CD4-positive, alpha-beta memory T cell (primary cell): Measurements from ENCODE around the gene DGCR8. TPM values are rescaled to one million over a fixed set of nuclear protein-coding genes. Genes with fewer than 3 reads are reported as not detected.
A peak's percentile ranks its signal among the peaks of the same experiment; 100 is the strongest.

Experiments used
- CTCF ChIA-PET: fragments of 350-600 bp; sonication (Branson Sonifier 250); formaldehyde crosslinking; loops from one replicate; lab custom pipeline; 2021; ENCODE audit warnings: inconsistent platforms; ENCODE audit not compliant: partially characterized antibody; lab: Charles Lee
- POLR2A ChIA-PET: fragments of 350-600 bp; sonication (Branson Sonifier 250); formaldehyde crosslinking; loops from one replicate; lab custom pipeline; 2021; ENCODE audit not compliant: partially characterized antibody; lab: Charles Lee
- DNase-seq, 5 donors: peaks; one replicate each; pipeline versions ENCODE4 v3.0.0 to v3.0.0-alpha.2; 2020 to 2022; ENCODE audit warnings: mixed read lengths in 1 of 5
- H3K27ac ChIP-seq: one replicate; pipeline ENCODE4 v1.7.0; 2013; ENCODE audit warnings: low read depth, low read length
- H3K27me3 ChIP-seq: 2 replicates; pipeline ENCODE4 v1.7.0; 2013; ENCODE audit warnings: mild to moderate bottlenecking, low read length, moderate library complexity; ENCODE audit not compliant: insufficient read depth
- H3K36me3 ChIP-seq: 2 replicates; pipeline ENCODE4 v1.7.0; 2013; ENCODE audit warnings: mild to moderate bottlenecking, low read length, moderate library complexity; ENCODE audit not compliant: insufficient read depth
- H3K4me1 ChIP-seq: 2 replicates; pipeline ENCODE4 v1.7.0; 2013; ENCODE audit warnings: mild to moderate bottlenecking, low read length, moderate library complexity; ENCODE audit not compliant: insufficient read depth
- H3K4me3 ChIP-seq, 2 donors: one replicate each; pipeline ENCODE4 v1.7.0; 2013; ENCODE audit warnings: low read length in 2 of 2, mild to moderate bottlenecking in 1 of 2
- H3K9me3 ChIP-seq, 2 donors: one replicate each; pipeline ENCODE4 v1.7.0; 2013; ENCODE audit warnings: low read length in 2 of 2, control low read depth in 1 of 2; ENCODE audit not compliant: control insufficient read depth in 1 of 2
- H3K27ac Mint-ChIP-seq, 7 donors: one replicate each; pipeline ENCODE4 v1.8.0; 2020 to 2021; ENCODE audit warnings: mixed read lengths in 7 of 7, mild to moderate bottlenecking in 6 of 7, inconsistent platforms in 3 of 7, moderate library complexity in 3 of 7
- H3K27me3 Mint-ChIP-seq, 2 donors: one replicate each; pipeline ENCODE4 v1.8.0; 2020 to 2021; ENCODE audit warnings: mixed read lengths in 2 of 2
- H3K36me3 Mint-ChIP-seq, 2 donors: one replicate each; pipeline ENCODE4 v1.8.0; 2020 to 2021; ENCODE audit warnings: mixed read lengths in 2 of 2, inconsistent platforms in 1 of 2, mild to moderate bottlenecking in 1 of 2
- H3K4me1 Mint-ChIP-seq, 4 donors: one replicate each; pipeline ENCODE4 v1.8.0; 2020 to 2021; ENCODE audit warnings: mixed read lengths in 4 of 4, mild to moderate bottlenecking in 1 of 4
- H3K4me3 Mint-ChIP-seq, 8 donors: one replicate each; pipeline ENCODE4 v1.8.0; 2020 to 2021; ENCODE audit warnings: mixed read lengths in 8 of 8, mild to moderate bottlenecking in 7 of 8, moderate library complexity in 6 of 8, inconsistent platforms in 3 of 8
- H3K9me3 Mint-ChIP-seq, 8 donors: one replicate each; pipeline ENCODE4 v1.8.0; 2020 to 2021; ENCODE audit warnings: mixed read lengths in 8 of 8, mild to moderate bottlenecking in 5 of 8, inconsistent platforms in 3 of 8, moderate library complexity in 1 of 8
- intact Hi-C: fragments of 100-400 bp; cut with micrococcal nuclease; formaldehyde crosslinking; loops from one replicate; pipeline ENCODE4 v1.15.1; 2023
- polyA plus RNA-seq, 2 donors: library from polyadenylated mRNA; unstranded; fragments of 300-500 nt; fragmentation: Illumina TruSeq; gene quantifications; one replicate each; pipeline ENCODE4 v1.2.3, GENCODE V29; 2021
- total RNA-seq, 2 experiments: library from RNA; stranded (reverse); gene quantifications; one replicate each; pipeline ENCODE4 v1.2.3, GENCODE V29; 2021

The DGCR8 gene
- total RNA-seq (10 to 100 TPM; 47.6 to 48.2 TPM), polyA plus RNA-seq (1 to 10 TPM; 2.2 to 5.1 TPM)

DNA sequence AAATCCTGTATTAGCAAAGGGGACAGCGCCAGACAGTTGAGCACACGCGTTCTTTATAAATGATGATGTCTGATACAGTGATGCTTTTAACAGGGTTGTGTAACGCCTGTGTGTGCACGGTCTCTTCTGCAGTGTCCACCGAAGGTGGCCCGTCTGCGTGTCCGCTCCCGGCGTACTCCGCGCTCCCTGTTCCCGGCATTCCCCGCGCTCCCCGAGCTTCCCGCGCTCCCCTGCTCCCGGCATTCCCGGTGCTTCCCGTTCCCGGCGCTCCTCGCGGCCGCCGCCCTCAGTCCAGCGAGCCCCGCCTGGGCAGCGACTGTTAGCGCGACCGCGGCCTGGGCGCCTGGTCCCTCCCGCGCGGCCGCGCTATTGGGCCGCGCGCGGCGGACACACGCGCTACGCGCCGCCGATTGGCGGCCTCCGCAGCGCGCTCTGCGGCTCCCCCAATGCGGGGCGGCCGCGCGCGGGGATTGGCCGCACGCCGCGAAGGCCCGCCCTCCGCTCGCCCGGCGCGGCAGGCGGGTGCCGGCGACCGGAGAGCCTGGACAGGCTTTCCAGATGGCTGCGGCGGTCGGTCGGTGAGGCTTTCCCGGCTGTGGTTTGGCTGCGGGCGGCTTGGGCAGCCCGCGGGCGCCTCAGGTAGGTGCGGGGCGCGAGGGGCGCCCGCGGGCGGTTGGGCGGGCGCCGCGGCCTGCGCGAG is at the start of gene DGCR8:
Gene DGCR8 (plus strand): TSS at position 497 of the 700 bp plus-strand sequence. CDS start 5,723 bp downstream, outside the sequence.
- Mint-ChIP-seq H3K27ac (peak within 1 kb of the TSS; percentile 85 to 97 (median 91)), H3K36me3 (peaks cover 0 to 11% of the 10 kb centered on the region in 2 donors), H3K4me1 (peaks cover 27 to 47% (median 39%) of the 10 kb centered on the region in 4 donors), H3K27me3 (no peaks in the 10 kb centered on the region), H3K9me3 (no peaks in the 10 kb centered on the region), H3K4me3 (peak within 1 kb of the TSS; percentile 87 to 99 (median 94))
- POLR2A ChIA-PET: interaction anchor here (0.6 to 2.5 kb wide), 3 partner anchors 21 to 68 kb away, joined by 3 to 14 read pairs (median 4); partner anchors contain the start of gene TRMT2A
- Histone ChIP-seq H3K36me3 (no peaks in the 10 kb centered on the region), H3K27ac (peak within 1 kb of the TSS; percentile 80), H3K4me3 (peak within 1 kb of the TSS; percentile 80 to 86), H3K27me3 (no peaks in the 10 kb centered on the region), H3K4me1 (peaks cover 52% of the 10 kb centered on the region), H3K9me3 (no peaks in the 10 kb centered on the region)
- DNase-seq: peak; percentile 52 to 83 (median 79)
- CTCF ChIA-PET: no interaction called here
- intact Hi-C loops: loop anchor here (1.0 to 2.0 kb wide), 3 partner anchors 20 to 59 kb away; partner anchors contain the start of genes TANGO2 and TRMT2A

DNA sequence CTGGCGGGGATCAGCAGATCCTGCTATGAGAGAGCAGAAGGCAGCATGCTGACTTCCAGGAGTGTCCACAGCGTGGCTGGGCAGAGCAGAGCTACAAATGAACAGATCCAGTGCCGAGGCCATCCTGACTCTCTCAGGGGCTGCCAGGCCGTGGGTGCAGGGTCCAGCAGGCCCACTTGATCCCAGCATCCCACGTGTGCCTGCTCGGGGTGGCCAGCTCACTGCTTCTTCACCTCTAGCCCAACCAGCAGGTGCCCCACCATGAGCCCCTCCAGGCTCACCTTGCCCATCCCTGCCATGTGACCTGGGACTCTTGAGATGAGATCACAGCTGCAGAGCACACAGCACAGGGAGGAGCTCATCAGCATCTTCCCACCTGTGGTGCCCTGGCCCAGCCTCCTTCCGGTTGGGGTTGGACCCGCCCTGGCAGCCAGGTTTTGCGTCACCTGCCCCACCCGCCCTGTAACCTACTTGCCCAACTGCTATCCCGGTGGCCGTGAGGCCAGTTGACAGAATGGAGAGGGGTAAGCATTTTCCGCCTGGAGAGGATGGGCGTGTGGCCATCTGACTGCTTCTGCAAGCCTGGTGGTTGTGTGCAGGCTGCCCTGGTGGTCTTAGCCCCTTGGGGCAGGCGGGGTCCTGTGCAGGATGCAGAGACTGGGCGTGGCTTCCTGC is 48.2 kb upstream of the DGCR8 start:
- Histone ChIP-seq H3K27ac (peak overlapping the region; percentile 24), H3K27me3 (no peaks in the 10 kb centered on the region), H3K4me1 (peaks cover 36% of the 10 kb centered on the region), H3K9me3 (no peaks in the 10 kb centered on the region), H3K4me3 (no peak overlapping the region), H3K36me3 (peaks cover 7% of the 10 kb centered on the region)
- Mint-ChIP-seq H3K27me3 (no peaks in the 10 kb centered on the region), H3K4me3 (peak overlapping the region in 6 of 8 donors; percentile 10 to 46 (median 23)), H3K9me3 (no peaks in the 10 kb centered on the region), H3K36me3 (peaks cover 2 to 12% of the 10 kb centered on the region in 2 donors), H3K4me1 (peaks cover 20 to 47% (median 31%) of the 10 kb centered on the region in 4 donors), H3K27ac (peak overlapping the region in 6 of 7 donors; percentile 49 to 88 (median 79))
- ChIA-PET POLR2A (interaction anchor here (1.8 kb wide), 1 partner anchor 11 kb away, joined by 11 read pairs; the partner anchor contains the start of gene TANGO2), CTCF (no interaction called here)
- intact Hi-C loops: no loop called here
- peak; percentile 55 to 77 (median 68) for DNase-seq

DNA sequence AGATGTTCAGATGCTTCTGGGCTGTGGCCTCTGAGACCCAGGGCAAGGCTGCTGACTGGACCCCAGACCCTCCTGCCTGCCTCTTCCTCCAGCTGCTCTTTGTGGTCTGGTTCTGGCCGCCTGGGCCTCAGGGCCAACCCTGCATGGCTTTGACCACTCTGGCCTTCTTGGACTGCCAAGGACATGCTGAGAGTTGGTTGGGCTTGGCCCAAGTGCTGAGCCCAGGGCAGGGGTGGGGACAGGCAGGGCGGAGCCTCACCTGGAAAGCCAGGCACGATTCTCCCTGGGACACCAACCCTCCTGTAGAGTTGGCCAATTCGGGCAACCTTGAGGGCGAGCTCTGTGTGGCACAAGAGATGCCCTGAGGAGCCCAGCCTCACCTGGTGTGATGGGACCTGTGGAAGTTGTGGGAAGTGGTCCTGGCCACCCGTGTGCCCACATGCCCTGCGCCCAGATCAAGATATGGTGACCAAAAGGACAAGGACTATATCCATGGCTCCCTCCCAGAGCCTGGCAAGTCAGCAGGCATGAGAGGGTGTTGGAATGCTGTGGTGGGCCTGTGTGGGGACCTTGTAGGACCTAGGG is 47.5 kb upstream of the DGCR8 start:
- no peak for DNase-seq
- Histone ChIP-seq H3K9me3 (no peaks in the 10 kb centered on the region), H3K36me3 (peaks cover 13% of the 10 kb centered on the region), H3K27me3 (no peaks in the 10 kb centered on the region), H3K27ac (peak overlapping the region; percentile 24), H3K4me1 (peaks cover 36% of the 10 kb centered on the region), H3K4me3 (no peak overlapping the region)
- H3K4me1 Mint-ChIP-seq: peaks cover 21 to 43% (median 29%) of the 10 kb centered on the region in 4 donors
- intact Hi-C loops: no loop called here
- H3K9me3 Mint-ChIP-seq: no peaks in the 10 kb centered on the region
- peak overlapping the region in 6 of 7 donors; percentile 49 to 88 (median 79) for H3K27ac Mint-ChIP-seq
- no peaks in the 10 kb centered on the region for H3K27me3 Mint-ChIP-seq
- CTCF ChIA-PET: no interaction called here
- POLR2A ChIA-PET: interaction anchor here (1.3 kb wide), 2 partner anchors 10 to 17 kb away, joined by 3 read pairs; no protein-coding TSS in a partner anchor
- peak overlapping the region in 4 of 8 donors; percentile 29 to 46 (median 36) for H3K4me3 Mint-ChIP-seq
- H3K36me3 Mint-ChIP-seq: peaks cover 9 to 18% of the 10 kb centered on the region in 2 donors

DNA sequence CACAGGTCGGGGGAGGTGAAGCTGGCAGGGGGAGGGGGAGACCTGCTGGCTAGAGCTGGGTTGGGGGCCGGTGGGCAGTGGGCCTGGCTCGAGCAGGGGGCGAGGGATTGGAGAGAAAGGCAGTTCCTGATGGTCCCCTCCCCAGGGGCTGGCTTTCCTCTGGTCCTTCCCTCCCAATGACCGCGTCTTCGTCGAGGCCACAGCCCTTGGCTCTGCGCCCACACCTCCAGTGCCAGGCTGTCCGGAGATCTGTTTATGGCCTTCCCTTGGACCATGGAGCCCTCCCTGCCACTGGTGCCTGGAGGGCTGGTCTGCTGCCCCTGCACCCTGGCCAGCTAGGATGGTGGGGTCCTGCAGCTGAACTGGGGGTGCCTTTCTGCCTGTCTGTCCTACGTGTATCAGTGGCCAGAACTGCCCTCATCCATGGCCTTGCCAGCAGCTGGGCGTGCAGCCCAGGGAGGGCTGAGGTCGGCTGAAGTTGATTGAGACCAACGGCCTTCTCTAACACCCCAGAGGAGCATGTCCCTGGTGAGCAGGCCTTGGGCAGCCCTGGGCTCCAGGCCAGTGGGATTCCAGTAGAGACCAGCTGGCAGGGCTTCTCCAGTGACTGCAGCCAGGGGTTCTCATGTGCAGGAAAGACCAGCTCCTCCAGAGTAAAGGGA is 46.9 kb upstream of the DGCR8 start:
- H3K27me3 ChIP-seq: no peaks in the 10 kb centered on the region
- DNase-seq: no peak
- ChIA-PET POLR2A (interaction anchor here (1.3 kb wide), 2 partner anchors 11 to 18 kb away, joined by 3 read pairs; no protein-coding TSS in a partner anchor), CTCF (no interaction called here)
- H3K36me3 Mint-ChIP-seq: peaks cover 13 to 24% of the 10 kb centered on the region in 2 donors
- no peaks in the 10 kb centered on the region for H3K27me3 Mint-ChIP-seq
- H3K4me1 Mint-ChIP-seq: peaks cover 22 to 43% (median 31%) of the 10 kb centered on the region in 4 donors
- H3K9me3 ChIP-seq: no peaks in the 10 kb centered on the region
- intact Hi-C loops: no loop called here
- H3K27ac ChIP-seq: no peak overlapping the region
- no peak overlapping the region for H3K4me3 ChIP-seq
- H3K4me3 Mint-ChIP-seq: no peak overlapping the region
- peaks cover 36% of the 10 kb centered on the region for H3K4me1 ChIP-seq
- peak overlapping the region in 2 of 7 donors; percentile 52 to 57 for H3K27ac Mint-ChIP-seq
- no peaks in the 10 kb centered on the region for H3K9me3 Mint-ChIP-seq
- H3K36me3 ChIP-seq: peaks cover 19% of the 10 kb centered on the region

DNA sequence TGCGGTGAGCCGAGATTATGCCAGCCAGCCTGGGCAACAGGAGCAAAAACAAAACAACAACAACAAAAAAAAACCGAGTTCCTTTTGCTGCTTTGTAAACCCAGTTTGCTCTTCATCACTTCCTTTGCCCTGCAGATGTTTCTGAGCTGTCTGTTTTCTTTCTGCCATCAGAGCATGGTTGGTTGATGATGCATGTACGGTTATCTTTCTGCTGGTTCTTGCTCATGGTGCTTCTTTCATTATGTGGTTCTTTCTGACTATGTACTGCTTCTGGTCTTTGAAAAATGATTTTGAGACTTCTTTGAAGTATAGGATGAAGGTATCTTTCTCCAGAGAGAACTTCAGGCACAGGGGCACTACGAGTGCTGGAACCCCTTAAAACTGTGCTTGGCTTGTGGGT is 45.9 kb upstream of the DGCR8 start:
- H3K9me3 Mint-ChIP-seq: no peaks in the 10 kb centered on the region
- CTCF ChIA-PET: no interaction called here
- no peak for DNase-seq
- peaks cover 20 to 39% (median 30%) of the 10 kb centered on the region in 4 donors for H3K4me1 Mint-ChIP-seq
- peaks cover 13 to 31% of the 10 kb centered on the region in 2 donors for H3K36me3 Mint-ChIP-seq
- H3K27ac Mint-ChIP-seq: peak overlapping the region in 5 of 7 donors; percentile 5 to 87 (median 52)
- POLR2A ChIA-PET: interaction anchor here (0.5 kb wide), 1 partner anchor 1616 kb away, joined by 3 read pairs; no protein-coding TSS in a partner anchor
- H3K4me3 ChIP-seq: no peak overlapping the region
- no peaks in the 10 kb centered on the region for H3K27me3 ChIP-seq
- no peaks in the 10 kb centered on the region for H3K27me3 Mint-ChIP-seq
- H3K36me3 ChIP-seq: peaks cover 24% of the 10 kb centered on the region
- intact Hi-C loops: no loop called here
- no peaks in the 10 kb centered on the region for H3K9me3 ChIP-seq
- no peak overlapping the region for H3K27ac ChIP-seq
- no peak overlapping the region for H3K4me3 Mint-ChIP-seq
- peaks cover 36% of the 10 kb centered on the region for H3K4me1 ChIP-seq

DNA sequence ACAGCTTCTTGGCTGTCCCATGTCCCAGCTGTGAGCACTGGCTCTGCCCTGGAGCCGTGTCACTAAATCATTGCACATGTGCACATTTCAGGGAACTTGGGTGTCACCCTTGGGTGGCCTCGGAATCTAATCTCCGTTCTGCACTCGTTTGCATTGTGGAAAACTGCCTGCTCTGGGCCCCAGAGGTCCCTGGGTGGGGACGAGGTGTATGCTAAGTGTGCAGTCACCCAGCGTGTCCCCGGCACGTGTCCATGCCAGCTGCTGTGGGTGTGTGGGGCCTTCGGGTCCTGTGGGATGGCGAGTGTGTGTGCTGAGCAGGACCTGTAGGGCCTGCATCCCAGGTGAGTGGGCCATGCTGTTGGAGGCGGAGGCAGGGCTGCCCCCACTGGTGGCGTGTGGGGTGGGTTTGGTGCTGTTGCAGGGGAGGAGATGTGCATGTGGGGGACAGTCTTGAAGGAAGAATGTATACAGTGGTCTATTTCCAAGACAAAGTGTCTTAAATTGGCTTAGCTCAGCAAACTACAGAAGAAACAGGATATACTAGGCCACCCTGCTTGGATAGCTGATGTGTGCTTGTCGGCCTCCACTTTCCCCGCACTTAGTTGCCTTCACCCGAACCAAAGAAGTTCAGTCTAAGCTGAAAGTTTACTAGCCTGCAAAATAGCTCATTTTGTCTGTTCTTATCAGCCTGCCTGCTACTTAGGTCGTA is 44.5 kb upstream of the DGCR8 start:
- POLR2A ChIA-PET: interaction anchor here (1.1 kb wide), 2 partner anchors 9 to 15 kb away, joined by 3 read pairs; partner anchors contain the start of gene TANGO2
- CTCF ChIA-PET: no interaction called here

More for the DNA sequence above, 44.5 kb upstream of the DGCR8 start:
- H3K4me3 Mint-ChIP-seq: no peak overlapping the region
- no peaks in the 10 kb centered on the region for H3K9me3 ChIP-seq
- intact Hi-C loops: no loop called here
- peak overlapping the region in 4 of 7 donors; percentile 28 to 87 (median 57) for H3K27ac Mint-ChIP-seq
- peaks cover 18 to 39% (median 29%) of the 10 kb centered on the region in 4 donors for H3K4me1 Mint-ChIP-seq
- no peak overlapping the region for H3K4me3 ChIP-seq
- H3K4me1 ChIP-seq: peaks cover 36% of the 10 kb centered on the region
- H3K9me3 Mint-ChIP-seq: no peaks in the 10 kb centered on the region
- peaks cover 22 to 38% of the 10 kb centered on the region in 2 donors for H3K36me3 Mint-ChIP-seq
- DNase-seq: no peak
- H3K36me3 ChIP-seq: peaks cover 24% of the 10 kb centered on the region
- H3K27ac ChIP-seq: no peak overlapping the region
- no peaks in the 10 kb centered on the region for H3K27me3 ChIP-seq
- no peaks in the 10 kb centered on the region for H3K27me3 Mint-ChIP-seq
